ENCODE results near the gene LAMC3. TPM values are rescaled to one million over a fixed set of nuclear protein-coding genes. Genes with fewer than 3 reads are reported as not detected.

Gene LAMC3
- polyA plus RNA-seq, 1 of the 3 experiments (the other 2 are of a cell fraction), result 0.07 TPM

DNA sequence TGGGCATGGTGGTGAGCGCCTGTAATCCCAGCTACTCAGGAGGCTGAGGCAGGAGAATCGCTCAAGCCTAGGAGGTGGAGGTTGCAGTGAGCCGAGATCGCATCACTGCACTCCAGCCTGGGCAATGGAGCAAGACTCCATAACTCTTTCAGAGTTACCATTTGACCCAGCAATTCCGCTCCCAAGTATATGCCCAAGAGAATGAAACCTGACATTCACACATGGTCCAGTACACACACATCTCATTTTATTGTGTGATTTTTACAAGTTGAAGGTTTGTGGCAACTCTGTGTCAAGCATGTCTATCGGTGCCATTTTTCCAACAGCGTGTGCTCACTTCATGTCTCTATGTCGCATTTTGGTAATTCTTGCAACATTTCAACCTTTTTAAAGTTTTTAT lies 45.1 kb upstream of the LAMC3 start:
- H3K4me1 ChIP-seq (ENCODE audit: control insufficient read depth in 1 of 2, insufficient read depth in 2 of 2, low read depth in 1 of 2, low read length in 1 of 2), result peaks cover 0 to 8% of the 10 kb centered on the region in 2 experiments; a peak in 3 of 4 replicates
- no peaks in the 10 kb centered on the region for H3K36me3 ChIP-seq (replicated peaks in 1 of 2; ENCODE audit: control insufficient read depth in 1 of 2, insufficient read depth in 2 of 2, low read length in 1 of 2)
- H3K9me3 ChIP-seq, result no peaks in the 10 kb centered on the region
- H2AFZ ChIP-seq (ENCODE audit: low read depth), result no peak overlapping the region
- TF ChIP-seq EZH2phosphoT487 (IDR thresholded peaks at IDR 0.05; ENCODE audit: borderline replicate concordance, low read depth) (no peak), FOXJ3 (CRISPR knock-in tag; IDR thresholded peaks at IDR 0.05) (no peak), RXRA (IDR thresholded peaks at IDR 0.05; ENCODE audit: borderline replicate concordance, low read depth) (no peak)
- TF ChIP-seq, protein P1, sequence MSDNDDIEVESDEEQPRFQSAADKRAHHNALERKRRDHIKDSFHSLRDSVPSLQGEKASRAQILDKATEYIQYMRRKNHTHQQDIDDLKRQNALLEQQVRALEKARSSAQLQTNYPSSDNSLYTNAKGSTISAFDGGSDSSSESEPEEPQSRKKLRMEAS (IDR thresholded peaks at IDR 0.05; ENCODE audit: low read depth), result no peak
- TF ChIP-seq, protein P2, sequence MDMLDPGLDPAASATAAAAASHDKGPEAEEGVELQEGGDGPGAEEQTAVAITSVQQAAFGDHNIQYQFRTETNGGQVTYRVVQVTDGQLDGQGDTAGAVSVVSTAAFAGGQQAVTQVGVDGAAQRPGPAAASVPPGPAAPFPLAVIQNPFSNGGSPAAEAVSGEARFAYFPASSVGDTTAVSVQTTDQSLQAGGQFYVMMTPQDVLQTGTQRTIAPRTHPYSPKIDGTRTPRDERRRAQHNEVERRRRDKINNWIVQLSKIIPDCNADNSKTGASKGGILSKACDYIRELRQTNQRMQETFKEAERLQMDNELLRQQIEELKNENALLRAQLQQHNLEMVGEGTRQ (IDR thresholded peaks at IDR 0.05; ENCODE audit: borderline replicate concordance, low read depth, low read length), result no peak
- TF ChIP-seq, protein P3, sequence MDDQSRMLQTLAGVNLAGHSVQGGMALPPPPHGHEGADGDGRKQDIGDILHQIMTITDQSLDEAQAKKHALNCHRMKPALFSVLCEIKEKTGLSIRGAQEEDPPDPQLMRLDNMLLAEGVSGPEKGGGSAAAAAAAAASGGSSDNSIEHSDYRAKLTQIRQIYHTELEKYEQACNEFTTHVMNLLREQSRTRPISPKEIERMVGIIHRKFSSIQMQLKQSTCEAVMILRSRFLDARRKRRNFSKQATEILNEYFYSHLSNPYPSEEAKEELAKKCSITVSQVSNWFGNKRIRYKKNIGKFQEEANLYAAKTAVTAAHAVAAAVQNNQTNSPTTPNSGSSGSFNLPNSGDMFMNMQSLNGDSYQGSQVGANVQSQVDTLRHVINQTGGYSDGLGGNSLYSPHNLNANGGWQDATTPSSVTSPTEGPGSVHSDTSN (IDR thresholded peaks at IDR 0.05), result no peak
- no peak overlapping the region for H3K4me3 ChIP-seq (ENCODE audit: low read depth in 2 of 2, low read length in 1 of 2)
- POLR2A ChIA-PET, result no interaction called here
- CTCF ChIA-PET, result no interaction called here
- no peak overlapping the region for H3K27ac ChIP-seq (ENCODE audit: low read depth in 2 of 2, low read length in 1 of 2)
- no peaks in the 10 kb centered on the region for H3K27me3 ChIP-seq (ENCODE audit: insufficient read depth)
- DNase-seq, result no peak
- no peaks in the 10 kb centered on the region for H3F3A ChIP-seq (replicated peaks; ENCODE audit: insufficient read depth)
- no peak overlapping the region for H3K4me2 ChIP-seq
- no peaks in the 10 kb centered on the region for H4K20me1 ChIP-seq (ENCODE audit: insufficient read depth)
- WGBS (ENCODE audit: low lambda C conversion rate), result 92% methylated on average over 8 of the region's 8 CpGs
- H3K79me2 ChIP-seq (ENCODE audit: insufficient read depth), result no peaks in the 10 kb centered on the region
- H3K9ac ChIP-seq, result no peak overlapping the region
- no peaks in the 10 kb centered on the region for H3K9me2 ChIP-seq

DNA sequence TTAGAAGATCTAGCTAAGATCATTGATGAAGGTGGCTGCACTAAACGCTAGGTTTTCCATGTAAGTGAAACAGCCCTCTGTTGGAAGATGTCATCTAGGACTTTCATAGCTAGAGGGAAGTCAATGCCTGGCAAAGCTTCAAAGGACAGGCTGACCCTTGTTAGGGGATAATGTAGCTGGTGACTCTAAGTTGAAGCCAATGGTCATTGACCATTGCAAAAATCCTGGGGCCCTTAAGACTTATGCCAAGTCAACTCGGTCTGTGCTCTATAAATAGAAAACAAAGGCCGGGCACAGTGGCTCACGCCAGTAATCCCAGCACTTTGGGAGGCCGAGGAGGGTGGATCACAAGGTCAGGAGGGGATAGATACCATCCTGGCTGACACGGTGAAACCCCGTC lies 43.3 kb upstream of the LAMC3 start:
- Histone ChIP-seq H3F3A (replicated peaks; ENCODE audit: insufficient read depth) (no peaks in the 10 kb centered on the region), H3K79me2 (ENCODE audit: insufficient read depth) (no peaks in the 10 kb centered on the region), H3K27me3 (ENCODE audit: insufficient read depth) (no peaks in the 10 kb centered on the region), H4K20me1 (ENCODE audit: insufficient read depth) (no peaks in the 10 kb centered on the region), H3K27ac (ENCODE audit: low read depth in 2 of 2, low read length in 1 of 2) (no peak overlapping the region), H3K4me2 (no peak overlapping the region), H3K9me2 (no peaks in the 10 kb centered on the region), H3K4me1 (ENCODE audit: control insufficient read depth in 1 of 2, insufficient read depth in 2 of 2, low read depth in 1 of 2, low read length in 1 of 2) (peaks cover 0 to 8% of the 10 kb centered on the region in 2 experiments; a peak in 3 of 4 replicates), H2AFZ (ENCODE audit: low read depth) (no peak overlapping the region), H3K36me3 (replicated peaks in 1 of 2; ENCODE audit: control insufficient read depth in 1 of 2, insufficient read depth in 2 of 2, low read length in 1 of 2) (no peaks in the 10 kb centered on the region), H3K9me3 (no peaks in the 10 kb centered on the region), H3K9ac (no peak overlapping the region), H3K4me3 (ENCODE audit: low read depth in 2 of 2, low read length in 1 of 2) (no peak overlapping the region)
- POLR2A ChIA-PET, result no interaction called here
- DNase-seq, result no peak
- CTCF ChIA-PET, result interaction anchor here (0.8 kb wide), 1 partner anchor 14 kb away, joined by 3 read pairs; no protein-coding TSS in a partner anchor
- 95% methylated on average over 7 of the region's 7 CpGs for WGBS (ENCODE audit: low lambda C conversion rate)
- TF ChIP-seq RAD21 (IDR thresholded peaks at IDR 0.05; ENCODE audit: low read length) (no peak), ELF1 (IDR thresholded peaks at IDR 0.05) (no peak), SIN3A (IDR thresholded peaks at IDR 0.05; ENCODE audit: borderline replicate concordance, low read depth, low read length) (no peak), RXRA (IDR thresholded peaks at IDR 0.05; ENCODE audit: borderline replicate concordance, low read depth) (no peak), CHD2 (IDR thresholded peaks at IDR 0.05; ENCODE audit: low read length, partially characterized antibody) (no peak), TAF1 (IDR thresholded peaks at IDR 0.05; ENCODE audit: borderline replicate concordance, low read depth, low read length) (no peak), GABPA (IDR thresholded peaks at IDR 0.05; ENCODE audit: low read depth) (no peak)
- TF ChIP-seq, protein P4, sequence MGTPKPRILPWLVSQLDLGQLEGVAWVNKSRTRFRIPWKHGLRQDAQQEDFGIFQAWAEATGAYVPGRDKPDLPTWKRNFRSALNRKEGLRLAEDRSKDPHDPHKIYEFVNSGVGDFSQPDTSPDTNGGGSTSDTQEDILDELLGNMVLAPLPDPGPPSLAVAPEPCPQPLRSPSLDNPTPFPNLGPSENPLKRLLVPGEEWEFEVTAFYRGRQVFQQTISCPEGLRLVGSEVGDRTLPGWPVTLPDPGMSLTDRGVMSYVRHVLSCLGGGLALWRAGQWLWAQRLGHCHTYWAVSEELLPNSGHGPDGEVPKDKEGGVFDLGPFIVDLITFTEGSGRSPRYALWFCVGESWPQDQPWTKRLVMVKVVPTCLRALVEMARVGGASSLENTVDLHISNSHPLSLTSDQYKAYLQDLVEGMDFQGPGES (IDR thresholded peaks at IDR 0.05; ENCODE audit: low read depth, low read length), result no peak
- TF ChIP-seq, protein P1 (IDR thresholded peaks at IDR 0.05; ENCODE audit: low read depth), result no peak

All from SK-N-SH (cell line).